ENCODE data around the gene MUC4.

DNA sequence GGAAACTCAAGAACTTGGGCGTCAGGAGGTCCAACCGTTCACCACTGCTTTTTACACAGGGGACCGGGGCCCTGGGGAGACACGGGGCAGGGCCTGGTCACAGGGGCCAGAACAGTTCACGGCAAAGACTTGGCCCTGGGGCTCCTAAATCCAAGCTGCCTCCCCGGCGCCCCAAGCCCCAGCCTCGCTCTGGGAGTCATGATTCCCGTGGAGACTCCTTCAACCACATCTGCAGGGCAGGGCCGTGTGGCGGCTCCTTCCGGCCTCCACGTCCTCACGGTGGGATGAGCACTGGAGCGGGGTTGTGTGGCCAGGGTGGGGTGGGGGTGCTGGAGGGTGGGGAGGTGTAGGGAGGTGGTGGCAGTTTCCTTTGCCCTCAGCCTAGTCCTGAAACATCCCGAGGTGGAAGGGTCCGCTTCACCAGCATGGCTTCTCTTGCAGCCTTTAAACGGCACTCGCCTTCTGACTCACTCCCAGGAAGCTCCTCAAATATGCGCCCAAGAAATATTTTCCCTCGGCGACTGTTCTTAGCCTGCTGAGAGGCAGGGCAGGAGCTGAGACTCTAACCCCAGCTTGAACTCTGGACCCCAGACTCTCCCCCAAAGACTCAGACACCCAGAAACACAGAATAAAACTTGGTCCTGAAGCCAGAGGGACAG lies 1.8 kb downstream of the MUC4 start:
- TF ChIP-seq, protein P1, sequence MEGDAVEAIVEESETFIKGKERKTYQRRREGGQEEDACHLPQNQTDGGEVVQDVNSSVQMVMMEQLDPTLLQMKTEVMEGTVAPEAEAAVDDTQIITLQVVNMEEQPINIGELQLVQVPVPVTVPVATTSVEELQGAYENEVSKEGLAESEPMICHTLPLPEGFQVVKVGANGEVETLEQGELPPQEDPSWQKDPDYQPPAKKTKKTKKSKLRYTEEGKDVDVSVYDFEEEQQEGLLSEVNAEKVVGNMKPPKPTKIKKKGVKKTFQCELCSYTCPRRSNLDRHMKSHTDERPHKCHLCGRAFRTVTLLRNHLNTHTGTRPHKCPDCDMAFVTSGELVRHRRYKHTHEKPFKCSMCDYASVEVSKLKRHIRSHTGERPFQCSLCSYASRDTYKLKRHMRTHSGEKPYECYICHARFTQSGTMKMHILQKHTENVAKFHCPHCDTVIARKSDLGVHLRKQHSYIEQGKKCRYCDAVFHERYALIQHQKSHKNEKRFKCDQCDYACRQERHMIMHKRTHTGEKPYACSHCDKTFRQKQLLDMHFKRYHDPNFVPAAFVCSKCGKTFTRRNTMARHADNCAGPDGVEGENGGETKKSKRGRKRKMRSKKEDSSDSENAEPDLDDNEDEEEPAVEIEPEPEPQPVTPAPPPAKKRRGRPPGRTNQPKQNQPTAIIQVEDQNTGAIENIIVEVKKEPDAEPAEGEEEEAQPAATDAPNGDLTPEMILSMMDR (IDR thresholded peaks at IDR 0.05), result no peak
- no peak for TF ChIP-seq EP300 (IDR thresholded peaks at IDR 0.05)

Data from upper lobe of left lung (tissue), 4 donors.